Upper lobe of left lung (tissue), 6 donors: ENCODE data around the gene SLC4A2. TPM values are rescaled to one million over a fixed set of nuclear protein-coding genes. Genes with fewer than 3 reads are reported as not detected.

Experiments used
- ATAC-seq, 2 donors: fragments of 200-7000 bp; cut with Tn5 transposase; one replicate each; pipeline ENCODE4 v1.9.1; 2022; ENCODE audit warnings: mild to moderate bottlenecking in 2 of 2, moderate library complexity in 2 of 2; ENCODE audit not compliant: low FRiP score in 2 of 2
- DNase-seq, 2 donors: peaks; one replicate each; pipeline ENCODE4 v3.0.0-alpha.2; 2019 to 2020
- H3K27ac ChIP-seq, 4 donors: fragments of 200-600 bp; sonication (generic); one replicate each; pipeline ENCODE4 v1.5.1; 2016 to 2019
- H3K27me3 ChIP-seq, 4 donors: fragments of 200-600 bp; sonication (generic); one replicate each; pipeline ENCODE4 v1.5.1; 2017 to 2019
- H3K36me3 ChIP-seq, 4 donors: fragments of 200-600 bp; sonication (generic); one replicate each; pipeline ENCODE4 v1.5.1; 2016 to 2019
- H3K4me1 ChIP-seq, 4 donors: fragments of 200-600 bp; sonication (generic); one replicate each; pipeline ENCODE4 v1.5.1; 2018 to 2019
- H3K4me3 ChIP-seq, 4 donors: fragments of 200-600 bp; sonication (generic); one replicate each; pipeline ENCODE4 v1.5.1; 2017 to 2019; ENCODE audit warnings: mild to moderate bottlenecking in 2 of 4, moderate library complexity in 1 of 4
- H3K9me3 ChIP-seq, 4 donors: fragments of 200-600 bp; sonication (generic); one replicate each; pipeline ENCODE4 v1.5.1; 2018 to 2019
- EP300 ChIP-seq, 4 donors: sonication (generic); formaldehyde crosslinking; IDR thresholded peaks; one replicate each; pipeline ENCODE4 v1.5.1; 2017; ENCODE audit warnings: antibody characterized with exemption in 4 of 4, control low read depth in 2 of 4
- POLR2A ChIP-seq, 4 donors: fragments of 450-650 bp; IDR thresholded peaks; one replicate each; pipeline ENCODE4 v1.5.1; 2016 to 2017; ENCODE audit warnings: antibody characterized with exemption in 4 of 4, mild to moderate bottlenecking in 2 of 4
- POLR2AphosphoS5 ChIP-seq, 2 donors: sonication (generic); formaldehyde crosslinking; IDR thresholded peaks; one replicate each; pipeline ENCODE4 v1.5.1; 2017; ENCODE audit warnings: antibody characterized with exemption in 2 of 2
- WGBS, 2 donors: methylation state at CpG; one replicate each; pipeline ENCODE4 v1.1.5; 2017 to 2018; 5-methylcytosine and 5-hydroxymethylcytosine counted together
- total RNA-seq, 6 donors: library from RNA; depleted of rRNA in 4 of 6; stranded (reverse); fragments of >200 nt in 4 of 6; gene quantifications; one replicate each; pipeline versions ENCODE4 v1.1.0 to v1.2.1, GENCODE V29; 2016 to 2021
- TF ChIP-seq, protein P1 (sequence below), 6 experiments: fragments of 450-650 bp in 4 of 6; fragments of 200-600 bp in 2 of 6; sonication (generic) in 2 of 6; IDR thresholded peaks; one replicate each; pipeline ENCODE4 v1.5.1; 2016 to 2019; ENCODE audit warnings: antibody characterized with exemption in 6 of 6
- donor health status: DM: no; HTN: no; CAD: no; lungs with moderate emphysema.
- donor health status: DM: no; HTN: yes; CAD: no; lungs with severe emphysema.

The SLC4A2 gene
- total RNA-seq, 6 donors from 2014 or later = 88.4 to 312 (median 188) TPM

DNA sequence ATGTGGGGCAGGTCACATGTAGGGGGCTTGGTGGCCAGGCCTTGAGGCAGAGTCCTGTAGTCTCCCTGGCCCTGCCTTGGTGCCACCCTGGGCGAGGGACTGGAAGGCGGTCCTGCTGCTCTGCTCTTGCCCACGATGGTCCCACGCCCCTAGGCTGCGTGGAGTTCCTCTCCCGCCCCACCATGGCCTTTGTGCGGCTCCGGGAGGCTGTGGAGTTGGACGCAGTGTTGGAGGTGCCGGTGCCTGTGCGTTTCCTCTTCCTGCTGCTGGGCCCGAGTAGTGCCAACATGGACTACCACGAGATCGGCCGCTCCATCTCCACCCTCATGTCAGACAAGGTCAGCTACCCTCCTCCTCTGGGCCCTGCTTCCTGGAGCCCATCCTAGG is 11.2 kb downstream of the SLC4A2 start:
- no peaks in the 10 kb centered on the region for H3K9me3 ChIP-seq

DNA sequence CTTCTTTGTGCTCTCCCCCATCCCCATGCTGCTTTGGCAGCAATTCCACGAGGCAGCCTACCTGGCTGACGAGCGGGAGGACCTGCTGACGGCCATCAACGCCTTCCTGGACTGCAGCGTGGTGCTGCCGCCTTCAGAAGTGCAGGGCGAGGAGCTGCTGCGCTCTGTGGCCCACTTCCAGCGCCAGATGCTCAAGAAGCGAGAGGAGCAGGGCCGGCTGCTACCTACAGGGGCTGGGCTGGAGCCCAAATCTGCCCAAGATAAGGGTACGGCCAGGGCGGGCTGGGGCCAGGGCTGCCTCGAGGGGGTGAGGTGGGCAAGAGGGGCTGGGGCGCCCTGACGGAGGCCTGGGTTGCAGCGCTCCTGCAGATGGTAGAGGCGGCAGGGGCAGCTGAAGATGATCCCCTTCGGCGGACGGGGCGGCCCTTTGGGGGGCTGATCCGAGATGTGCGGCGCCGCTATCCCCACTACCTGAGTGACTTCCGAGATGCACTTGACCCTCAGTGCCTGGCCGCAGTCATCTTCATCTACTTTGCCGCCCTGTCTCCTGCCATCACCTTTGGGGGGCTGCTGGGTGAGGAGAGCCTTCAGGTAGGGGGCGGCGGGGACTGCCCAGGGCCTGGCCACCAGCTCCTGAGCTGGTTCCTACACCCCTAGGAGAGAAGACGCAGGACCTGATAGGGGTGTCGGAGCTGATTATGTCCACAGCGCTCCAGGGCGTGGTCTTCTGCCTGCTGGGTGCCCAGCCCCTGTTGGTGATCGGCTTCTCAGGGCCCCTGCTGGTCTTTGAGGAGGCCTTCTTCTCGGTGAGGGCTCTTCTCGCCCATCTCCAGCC is 11.9 kb downstream of the SLC4A2 start:
- Histone ChIP-seq H3K9me3 (no peaks in the 10 kb centered on the region), H3K36me3 (peaks cover 39 to 100% (median 98%) of the 10 kb centered on the region in 4 donors), H3K4me3 (no peak overlapping the region), H3K4me1 (no peaks in the 10 kb centered on the region), H3K27ac (no peak overlapping the region), H3K27me3 (no peaks in the 10 kb centered on the region)
- WGBS, 2 donors = 92 to 97% methylated on average over 24 to 33 of the region's 39 CpGs
- ATAC-seq = no peak
- no peak for TF ChIP-seq EP300 (IDR thresholded peaks at IDR 0.05)
- DNase-seq = peak in 1 of 2 donors; percentile 82

More for the DNA sequence above, 11.2 kb downstream of the SLC4A2 start:
- H3K4me3 ChIP-seq = no peak overlapping the region
- DNase-seq (peak in 1 of 2 donors; percentile 62), ATAC-seq (no peak)
- H3K27ac ChIP-seq = no peak overlapping the region
- H3K27me3 ChIP-seq = no peaks in the 10 kb centered on the region
- peaks cover 39 to 100% (median 99%) of the 10 kb centered on the region in 4 donors for H3K36me3 ChIP-seq
- TF ChIP-seq, protein P1, sequence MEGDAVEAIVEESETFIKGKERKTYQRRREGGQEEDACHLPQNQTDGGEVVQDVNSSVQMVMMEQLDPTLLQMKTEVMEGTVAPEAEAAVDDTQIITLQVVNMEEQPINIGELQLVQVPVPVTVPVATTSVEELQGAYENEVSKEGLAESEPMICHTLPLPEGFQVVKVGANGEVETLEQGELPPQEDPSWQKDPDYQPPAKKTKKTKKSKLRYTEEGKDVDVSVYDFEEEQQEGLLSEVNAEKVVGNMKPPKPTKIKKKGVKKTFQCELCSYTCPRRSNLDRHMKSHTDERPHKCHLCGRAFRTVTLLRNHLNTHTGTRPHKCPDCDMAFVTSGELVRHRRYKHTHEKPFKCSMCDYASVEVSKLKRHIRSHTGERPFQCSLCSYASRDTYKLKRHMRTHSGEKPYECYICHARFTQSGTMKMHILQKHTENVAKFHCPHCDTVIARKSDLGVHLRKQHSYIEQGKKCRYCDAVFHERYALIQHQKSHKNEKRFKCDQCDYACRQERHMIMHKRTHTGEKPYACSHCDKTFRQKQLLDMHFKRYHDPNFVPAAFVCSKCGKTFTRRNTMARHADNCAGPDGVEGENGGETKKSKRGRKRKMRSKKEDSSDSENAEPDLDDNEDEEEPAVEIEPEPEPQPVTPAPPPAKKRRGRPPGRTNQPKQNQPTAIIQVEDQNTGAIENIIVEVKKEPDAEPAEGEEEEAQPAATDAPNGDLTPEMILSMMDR (IDR thresholded peaks at IDR 0.05) = no peak
- TF ChIP-seq POLR2A (IDR thresholded peaks at IDR 0.05) = no peak
- TF ChIP-seq POLR2AphosphoS5 (IDR thresholded peaks at IDR 0.05) = no peak
- TF ChIP-seq EP300 (IDR thresholded peaks at IDR 0.05) = no peak
- WGBS, 2 donors = 88 to 95% methylated on average over 4 to 15 of the region's 15 CpGs
- H3K4me1 ChIP-seq = no peaks in the 10 kb centered on the region

DNA sequence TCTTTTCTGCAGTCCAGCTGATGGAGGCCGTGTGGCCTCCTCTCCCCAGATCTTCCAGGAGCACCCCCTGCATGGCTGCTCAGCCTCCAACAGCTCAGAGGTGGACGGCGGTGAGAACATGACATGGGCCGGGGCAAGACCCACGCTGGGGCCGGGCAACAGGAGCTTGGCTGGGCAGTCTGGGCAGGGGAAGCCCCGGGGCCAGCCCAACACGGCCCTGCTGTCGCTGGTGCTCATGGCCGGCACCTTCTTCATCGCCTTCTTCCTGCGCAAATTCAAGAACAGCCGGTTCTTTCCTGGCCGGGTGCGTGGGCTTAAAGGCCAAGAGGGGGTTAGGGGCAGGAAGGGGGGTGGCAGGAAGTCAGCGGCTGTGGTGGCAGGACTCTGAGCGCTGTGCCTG is 14.6 kb downstream of the SLC4A2 start:
- DNase-seq (peak in 1 of 2 donors; percentile 64), ATAC-seq (no peak)
- no peaks in the 10 kb centered on the region for H3K9me3 ChIP-seq
- H3K27ac ChIP-seq = no peak overlapping the region
- TF ChIP-seq, protein P1 (IDR thresholded peaks at IDR 0.05) = no peak
- TF ChIP-seq POLR2A (IDR thresholded peaks at IDR 0.05) (no peak), POLR2AphosphoS5 (IDR thresholded peaks at IDR 0.05) (no peak), EP300 (IDR thresholded peaks at IDR 0.05) (no peak)
- H3K4me1 ChIP-seq = peaks cover 0 to 10% (median 5%) of the 10 kb centered on the region in 4 donors
- H3K4me3 ChIP-seq = no peak overlapping the region
- no peaks in the 10 kb centered on the region for H3K27me3 ChIP-seq
- peaks cover 21 to 86% (median 76%) of the 10 kb centered on the region in 4 donors for H3K36me3 ChIP-seq
- WGBS, 2 donors = 81 to 88% methylated on average over 10 to 17 of the region's 17 CpGs

DNA sequence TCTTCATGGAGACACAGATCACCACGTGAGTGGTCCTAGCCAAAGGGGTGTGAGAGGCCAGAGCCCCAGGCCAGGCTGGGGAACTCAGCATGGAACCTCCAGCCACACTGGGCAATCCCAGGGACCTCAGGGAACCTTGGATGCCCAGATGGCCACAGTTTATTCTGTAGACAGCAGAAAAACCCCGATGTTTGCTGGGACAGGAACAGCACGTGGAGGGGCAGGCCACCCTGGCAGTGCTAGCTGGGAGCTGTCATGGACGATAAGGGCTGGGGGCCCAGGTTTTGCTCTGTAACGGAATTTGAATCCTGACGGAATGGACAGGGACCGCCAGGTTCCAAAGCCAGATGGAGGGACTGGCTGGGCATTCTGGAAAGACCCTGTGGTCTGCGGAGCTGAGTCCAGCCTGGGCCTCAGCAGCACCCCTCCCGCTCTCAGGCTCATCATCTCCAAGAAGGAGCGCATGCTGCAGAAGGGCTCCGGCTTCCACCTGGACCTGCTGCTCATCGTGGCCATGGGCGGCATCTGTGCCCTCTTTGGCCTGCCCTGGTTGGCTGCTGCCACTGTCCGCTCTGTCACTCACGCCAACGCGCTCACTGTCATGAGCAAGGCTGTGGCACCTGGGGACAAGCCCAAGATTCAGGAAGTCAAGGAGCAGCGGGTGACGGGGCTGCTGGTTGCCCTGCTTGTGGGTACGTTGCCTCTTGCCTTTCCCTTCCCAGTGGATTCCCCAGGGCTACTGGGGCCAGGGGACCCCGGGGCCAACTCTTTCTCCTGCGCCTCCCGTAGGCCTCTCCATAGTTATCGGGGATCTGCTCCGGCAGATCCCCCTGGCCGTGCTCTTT is 15.7 kb downstream of the SLC4A2 start:
- H3K4me1 ChIP-seq = peaks cover 9 to 20% (median 16%) of the 10 kb centered on the region in 4 donors
- H3K4me3 ChIP-seq = no peak overlapping the region
- no peaks in the 10 kb centered on the region for H3K9me3 ChIP-seq
- H3K36me3 ChIP-seq = peaks cover 18 to 76% (median 65%) of the 10 kb centered on the region in 4 donors
- no peak for ATAC-seq
- H3K27me3 ChIP-seq = no peaks in the 10 kb centered on the region
- WGBS, 2 donors = 96 to 97% methylated on average over 14 to 26 of the region's 26 CpGs
- no peak overlapping the region for H3K27ac ChIP-seq
- peak in 1 of 2 donors; percentile 60 for DNase-seq
- TF ChIP-seq EP300 (IDR thresholded peaks at IDR 0.05) = no peak
- TF ChIP-seq POLR2AphosphoS5 (IDR thresholded peaks at IDR 0.05) = no peak
- no peak for TF ChIP-seq POLR2A (IDR thresholded peaks at IDR 0.05)
- TF ChIP-seq, protein P1 (IDR thresholded peaks at IDR 0.05) = no peak

DNA sequence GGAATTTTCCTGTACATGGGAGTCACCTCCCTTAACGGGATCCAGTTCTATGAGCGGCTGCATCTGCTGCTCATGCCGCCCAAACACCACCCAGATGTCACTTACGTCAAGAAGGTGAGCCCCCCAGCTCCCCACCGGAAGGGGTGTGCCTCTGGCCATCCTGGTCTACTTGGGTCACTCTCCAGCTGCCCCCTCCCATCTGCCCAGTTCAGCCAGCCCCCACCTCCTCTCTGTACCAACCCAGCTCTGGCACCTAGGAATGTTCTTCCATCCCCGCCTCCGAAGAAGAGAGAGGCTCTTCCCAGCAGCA is 16.2 kb downstream of the SLC4A2 start:
- H3K4me1 ChIP-seq = peaks cover 9 to 23% (median 17%) of the 10 kb centered on the region in 4 donors
- H3K27ac ChIP-seq = no peak overlapping the region
- no peaks in the 10 kb centered on the region for H3K9me3 ChIP-seq
- 84 to 90% methylated on average over 6 to 7 of the region's 7 CpGs for WGBS, 2 donors
- TF ChIP-seq, protein P1 (IDR thresholded peaks at IDR 0.05) = no peak
- TF ChIP-seq POLR2A (IDR thresholded peaks at IDR 0.05) (no peak), POLR2AphosphoS5 (IDR thresholded peaks at IDR 0.05) (no peak), EP300 (IDR thresholded peaks at IDR 0.05) (no peak)
- DNase-seq (no peak), ATAC-seq (no peak)
- H3K27me3 ChIP-seq = no peaks in the 10 kb centered on the region
- no peak overlapping the region for H3K4me3 ChIP-seq
- peaks cover 12 to 70% (median 60%) of the 10 kb centered on the region in 4 donors for H3K36me3 ChIP-seq
